HepG2 (cell line): ENCODE measurements around the gene SDK2.

Source experiments
- MXD4 ChIP-seq: IDR thresholded peaks from 2 replicates; pipeline ENCODE4 v1.6.1; 2016; ENCODE audit warnings: mild to moderate bottlenecking, missing biosample characterization, missing genetic modification reagents
- POLR2A ChIP-seq, 2 experiments: IDR thresholded peaks; 2 replicates each; pipeline ENCODE4 v1.6.1; 2011; ENCODE audit warnings: low read depth in 2 of 2, low read length in 2 of 2, mild to moderate bottlenecking in 1 of 2, moderate library complexity in 1 of 2; ENCODE audit not compliant: insufficient read depth in 1 of 2
- ZNF274 ChIP-seq: sonication (generic); formaldehyde crosslinking; IDR thresholded peaks from 2 replicates; pipeline ENCODE4 v1.5.1; 2020; ENCODE audit warnings: mild to moderate bottlenecking, missing genetic modification reagents

GRCh38 chr17:73555199-73555960 is 88.9 kb downstream of the SDK2 start:
- TF ChIP-seq POLR2A (IDR thresholded peaks at IDR 0.05; ENCODE audit: insufficient read depth in 1 of 2, low read depth in 2 of 2, low read length in 2 of 2) (no peak), ZNF274 (CRISPR knock-in tag) (no peak), MXD4 (CRISPR knock-in tag) (no peak)
